SU-DHL-6 (cell line): ENCODE data around the gene MRPS22.

Source experiments
- CTCF ChIP-seq: fragments of 200-600 bp; sonication (generic); IDR thresholded peaks from one replicate; pipeline ENCODE4 v1.5.1; 2017; ENCODE audit warnings: antibody characterized with exemption, mild to moderate bottlenecking, low read length, moderate library complexity; ENCODE audit not compliant: insufficient read depth, poor library complexity, severe bottlenecking
- EZH2phosphoT487 ChIP-seq: fragments of 200-600 bp; sonication (generic), shearing (Covaris generic); conservative IDR thresholded peaks from 2 replicates; pipeline ENCODE4 v1.6.1; 2018; ENCODE audit warnings: mild to moderate bottlenecking, antibody characterized with exemption, low read length, moderate library complexity, mixed read lengths

- TF ChIP-seq CTCF (no peak), EZH2phosphoT487 (no peak)
Observed at GRCh38 chr3:139302801-139303113, 41.1 kb upstream of the MRPS22 start.
